Hematopoietic multipotent progenitor cell (in vitro differentiated cells): ENCODE results near the gene RAD9B. TPM values are rescaled to one million over a fixed set of nuclear protein-coding genes. Genes with fewer than 3 reads are reported as not detected.
"Not testable (repeated sequence)": the region's sequence is repeated elsewhere in the genome, so short reads cannot be mapped to it uniquely, and the experiment has no call there.

Experiments used
- DNase-seq, 3 donors: peaks; one replicate each; pipeline ENCODE4 v3.0.0-alpha.2; 2011 to 2015; ENCODE audit warnings: low read depth in 2 of 3, low spot score in 2 of 3
- total RNA-seq: library from RNA; depleted of rRNA; stranded (reverse); fragments of >200 nt; gene quantifications from one replicate; pipeline ENCODE4 v1.2.3, GENCODE V29; 2012

The RAD9B gene
- total RNA-seq, 1 donor = 0.54 TPM

- not testable (repeated sequence) for DNase-seq
These were observed 19.0 kb downstream of the RAD9B start for GRCh38 chr12:110520876-110521712.

GRCh38 chr12:110528277-110528839 is 26.2 kb downstream of the RAD9B start:
- no peak for DNase-seq

- no peak for DNase-seq
These were observed 28.4 kb downstream of the RAD9B start for GRCh38 chr12:110530511-110530910.

GRCh38 chr12:110531741-110532333 is 29.7 kb downstream of the RAD9B start:
- no peak for DNase-seq

- no peak for DNase-seq
These were observed 30.5 kb downstream of the RAD9B start for GRCh38 chr12:110532644-110533043.

GRCh38 chr12:110533607-110534006 is 31.5 kb downstream of the RAD9B start:
- DNase-seq = no peak

GRCh38 chr12:110534811-110535210 is 32.7 kb downstream of the RAD9B start:
- DNase-seq = no peak

- DNase-seq = no peak
These were observed 34.9 kb downstream of the RAD9B start for GRCh38 chr12:110536834-110537604.

GRCh38 chr12:110537605-110538409 is 35.7 kb downstream of the RAD9B start:
- DNase-seq = no peak

- no peak for DNase-seq
These were observed 36.9 kb downstream of the RAD9B start for GRCh38 chr12:110538869-110539622.

- DNase-seq = no peak
These were observed 37.9 kb downstream of the RAD9B start for GRCh38 chr12:110540048-110540447.

GRCh38 chr12:110543252-110543959 is 41.3 kb downstream of the RAD9B start:
- DNase-seq = no peak

GRCh38 chr12:110543965-110544364 is 41.8 kb downstream of the RAD9B start:
- DNase-seq = no peak

GRCh38 chr12:110545259-110545658 is 43.1 kb downstream of the RAD9B start:
- not testable (repeated sequence) for DNase-seq

- DNase-seq = no peak
These were observed 43.7 kb downstream of the RAD9B start for GRCh38 chr12:110545812-110546211.

GRCh38 chr12:110546339-110546738 is 44.2 kb downstream of the RAD9B start:
- no peak for DNase-seq

GRCh38 chr12:110547090-110547489 is 45.0 kb downstream of the RAD9B start:
- DNase-seq = no peak

- no peak for DNase-seq
These were observed 46.5 kb downstream of the RAD9B start for GRCh38 chr12:110548678-110549077.

- no peak for DNase-seq
These were observed 47.6 kb downstream of the RAD9B start for GRCh38 chr12:110549716-110550115.
